Stimulated activated naive CD8-positive, alpha-beta T cell treated with anti-CD3 and anti-CD28 coated beads, Interleukin-15, Interleukin-2, amounts not matched to agents 100 ng/mL and 50 ng/mL, for 24 hours (primary cell): ENCODE data around the gene IKBKG.
A peak's percentile ranks its signal among the peaks of the same experiment; 100 is the strongest.
"Not testable (repeated sequence)": the region's sequence is repeated elsewhere in the genome, so short reads cannot be mapped to it uniquely, and the experiment has no call there.

ENCODE experiments used
- H3K27ac Mint-ChIP-seq: one replicate; pipeline ENCODE4 v1.8.0; 2021; ENCODE audit warnings: mild to moderate bottlenecking, mixed read lengths
- H3K27me3 Mint-ChIP-seq: one replicate; pipeline ENCODE4 v1.8.0; 2021; ENCODE audit warnings: mixed read lengths
- H3K36me3 Mint-ChIP-seq: one replicate; pipeline ENCODE4 v1.8.0; 2021; ENCODE audit warnings: low read depth, mixed read lengths
- H3K4me1 Mint-ChIP-seq: one replicate; pipeline ENCODE4 v1.8.0; 2021; ENCODE audit warnings: low read depth, mixed read lengths
- H3K4me3 Mint-ChIP-seq: one replicate; pipeline ENCODE4 v1.8.0; 2021; ENCODE audit warnings: mild to moderate bottlenecking, mixed read lengths
- H3K9me3 Mint-ChIP-seq: one replicate; pipeline ENCODE4 v1.8.0; 2021; ENCODE audit warnings: mixed read lengths

Gene IKBKG

GRCh38 chrX:154515966-154516655, 31.3 kb upstream of the IKBKG start, which contains the start of gene FAM3A:
Gene FAM3A, minus strand, starts transcription at chrX:154516232. Its CDS starts 460 bp downstream, at chrX:154515772.
- Mint-ChIP-seq H3K27ac (peak within 1 kb of the TSS; percentile 84), H3K4me1 (peaks cover 36% of the 10 kb centered on the region), H3K27me3 (no peaks in the 10 kb centered on the region), H3K36me3 (peaks cover 8% of the 10 kb centered on the region), H3K4me3 (peak within 1 kb of the TSS; percentile 85), H3K9me3 (no peaks in the 10 kb centered on the region)

DNA sequence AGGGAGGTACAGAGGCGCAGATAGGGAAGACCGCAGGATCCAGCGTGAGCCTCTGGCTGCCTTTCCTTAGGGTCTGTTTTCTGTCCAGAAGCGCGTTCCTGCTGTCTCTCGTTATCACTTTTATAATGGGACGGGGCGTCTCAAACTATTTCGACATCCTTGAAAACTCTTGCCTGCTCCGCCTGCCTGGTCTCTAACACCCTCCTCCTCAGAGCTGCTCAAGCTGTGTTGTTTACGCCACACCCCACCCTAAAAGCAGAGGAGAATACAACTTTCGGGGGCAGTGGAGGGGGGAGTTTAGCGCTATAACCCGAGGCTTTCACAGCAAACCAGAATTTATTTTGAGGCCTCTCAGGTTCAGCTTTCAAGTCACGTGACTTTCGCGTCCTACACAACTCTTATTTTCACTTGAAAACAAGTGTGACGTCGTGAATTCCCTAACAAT, 30.7 kb upstream of the IKBKG start:
- H3K36me3 Mint-ChIP-seq: peaks cover 7% of the 10 kb centered on the region
- H3K9me3 Mint-ChIP-seq: no peaks in the 10 kb centered on the region
- peak overlapping the region; percentile 84 for H3K27ac Mint-ChIP-seq
- H3K4me3 Mint-ChIP-seq: peak overlapping the region; percentile 85
- H3K4me1 Mint-ChIP-seq: peaks cover 31% of the 10 kb centered on the region
- H3K27me3 Mint-ChIP-seq: no peaks in the 10 kb centered on the region

DNA sequence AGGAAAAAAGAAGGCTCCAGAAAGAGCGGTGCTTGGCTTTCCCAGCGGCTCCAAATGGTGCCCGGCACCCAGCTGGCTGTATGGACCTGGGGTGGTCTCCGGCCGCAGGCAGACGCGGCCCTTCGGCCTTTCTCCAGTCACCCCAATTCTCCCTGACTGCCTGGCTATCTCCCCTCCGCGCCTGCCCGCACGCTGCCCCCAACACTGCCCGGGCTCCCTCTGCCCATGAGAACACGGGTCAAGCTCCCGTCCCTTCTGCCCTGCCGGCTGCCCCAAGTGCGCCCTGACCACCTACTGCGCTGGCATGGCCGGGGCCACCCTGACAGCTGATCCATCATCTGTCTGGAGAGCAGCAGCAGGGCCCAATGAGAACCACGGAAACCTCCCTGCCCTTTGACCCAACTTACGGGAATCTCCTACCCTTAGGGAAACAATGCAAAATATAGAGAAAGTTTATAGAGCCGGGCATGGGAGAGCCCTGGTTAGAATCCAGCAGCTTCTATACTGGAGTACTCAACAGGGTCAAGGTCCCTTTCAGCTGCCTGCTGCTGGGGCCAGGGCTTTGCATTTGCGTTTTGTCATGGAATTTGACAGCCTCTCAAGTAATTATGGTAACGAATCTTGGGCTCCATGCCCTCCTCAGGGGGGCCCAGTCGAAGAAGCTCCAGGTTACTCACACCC, 30.2 kb upstream of the IKBKG start:
- H3K36me3 Mint-ChIP-seq: peaks cover 7% of the 10 kb centered on the region
- no peaks in the 10 kb centered on the region for H3K9me3 Mint-ChIP-seq
- H3K4me3 Mint-ChIP-seq: no peak overlapping the region
- H3K4me1 Mint-ChIP-seq: peaks cover 26% of the 10 kb centered on the region
- H3K27ac Mint-ChIP-seq: no peak overlapping the region
- H3K27me3 Mint-ChIP-seq: no peaks in the 10 kb centered on the region

DNA sequence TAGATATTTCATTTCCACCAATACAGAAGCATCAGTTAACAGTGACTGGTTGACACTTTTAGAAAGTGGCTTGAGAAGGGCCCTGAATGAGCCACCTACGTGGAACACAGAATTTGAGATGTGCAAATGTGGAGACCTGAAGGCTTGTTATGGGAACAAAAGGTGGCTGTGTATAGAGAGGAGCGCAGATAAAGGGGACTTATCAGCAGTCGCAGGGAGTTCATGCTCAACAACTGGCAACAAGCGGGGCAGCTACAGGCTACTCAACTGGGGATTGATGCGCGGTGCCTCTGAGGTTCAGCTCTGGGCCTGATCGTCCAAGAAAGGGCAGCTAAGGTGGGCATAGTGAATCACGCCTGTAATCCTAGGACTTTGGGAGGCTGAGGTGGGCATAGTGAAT, 28.0 kb upstream of the IKBKG start:
- Mint-ChIP-seq H3K36me3 (no peaks in the 10 kb centered on the region), H3K4me1 (peaks cover 12% of the 10 kb centered on the region), H3K27ac (no peak overlapping the region), H3K9me3 (no peaks in the 10 kb centered on the region), H3K4me3 (no peak overlapping the region), H3K27me3 (no peaks in the 10 kb centered on the region)

DNA sequence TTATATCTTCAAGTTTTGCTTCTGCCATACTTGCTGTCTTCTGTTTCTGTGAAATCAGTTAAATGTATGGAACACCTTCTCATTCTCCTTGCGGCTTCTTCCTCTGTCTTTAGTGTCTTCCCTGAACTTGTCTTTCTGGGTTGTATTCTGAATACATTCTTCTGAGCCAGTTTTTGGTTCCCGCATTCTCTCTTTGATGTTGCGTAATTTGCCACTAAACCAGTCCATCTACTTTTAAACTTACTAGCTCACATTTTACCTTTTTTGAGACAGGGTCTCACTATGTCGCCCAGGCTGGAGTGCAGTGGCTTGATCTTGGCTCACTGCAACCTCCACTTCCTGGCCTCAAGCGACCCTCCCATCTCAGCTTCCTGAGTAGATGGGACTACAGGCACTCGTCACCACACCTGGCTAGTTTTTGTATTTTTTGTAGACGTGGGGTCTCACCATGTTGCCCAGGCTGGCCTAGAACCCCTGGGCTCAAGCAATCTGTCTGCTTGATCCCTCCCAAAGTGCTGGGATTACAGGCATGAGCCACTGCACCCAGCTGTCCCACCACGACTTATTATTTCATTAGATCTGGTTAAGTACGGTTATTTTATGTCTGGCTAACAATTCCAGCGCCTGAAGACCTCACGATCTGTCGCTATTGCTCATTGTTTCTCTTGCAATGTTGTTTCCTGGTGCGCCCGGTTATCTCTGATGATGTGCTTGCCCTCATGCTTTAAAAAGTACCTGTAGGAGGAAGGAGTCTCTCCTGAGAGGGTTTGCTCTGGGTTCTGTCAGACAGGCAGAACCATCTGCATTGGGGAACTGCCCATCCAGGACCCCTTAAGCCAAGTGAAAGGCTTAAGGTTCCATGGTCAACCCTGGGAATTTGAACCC, 21.6 kb upstream of the IKBKG start:
- Mint-ChIP-seq H3K4me1 (peaks cover 12% of the 10 kb centered on the region), H3K36me3 (peaks cover under 1% of the 10 kb centered on the region), H3K27ac (no peak overlapping the region), H3K9me3 (no peaks in the 10 kb centered on the region), H3K27me3 (no peaks in the 10 kb centered on the region), H3K4me3 (no peak overlapping the region)

DNA sequence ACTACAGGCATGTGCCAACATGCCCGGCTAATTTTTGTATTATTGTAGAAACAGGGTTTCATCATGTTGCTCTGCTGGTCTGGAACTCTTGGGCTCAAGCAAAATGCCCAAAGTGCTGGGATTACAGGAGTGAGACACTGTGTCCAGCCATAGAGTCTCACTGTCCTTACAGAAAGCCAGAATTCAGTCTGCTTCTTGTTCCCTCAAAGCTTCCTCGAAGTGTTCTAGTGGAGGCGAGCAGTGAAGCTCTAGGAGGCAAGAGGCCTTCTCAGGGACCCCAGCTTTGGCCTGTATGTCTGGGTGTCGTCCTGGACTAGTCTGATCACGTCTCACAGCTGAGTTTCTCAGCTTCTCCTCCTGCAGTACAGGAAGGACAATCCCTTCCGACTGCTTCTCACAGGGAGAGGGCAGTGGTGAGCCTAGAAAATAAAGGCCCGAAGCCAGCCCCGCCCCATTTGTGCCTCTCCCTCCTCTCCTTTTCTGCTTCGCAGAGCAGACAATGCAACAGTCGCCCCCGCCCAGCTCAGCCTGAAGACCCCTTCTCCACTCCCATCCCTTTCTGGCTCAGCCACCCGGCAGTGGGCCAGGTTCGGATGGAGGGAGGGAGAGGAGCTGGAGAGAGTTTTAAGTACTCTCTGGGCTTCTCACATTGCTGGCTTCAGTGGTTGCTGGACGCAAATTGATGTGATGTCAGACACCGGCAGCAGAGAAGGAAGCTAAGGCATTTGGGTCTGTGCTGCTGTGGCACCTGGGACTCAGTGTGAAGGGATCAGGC, 20.3 kb upstream of the IKBKG start:
- Mint-ChIP-seq H3K9me3 (no peaks in the 10 kb centered on the region), H3K36me3 (peaks cover 4% of the 10 kb centered on the region), H3K4me3 (no peak overlapping the region), H3K27ac (no peak overlapping the region), H3K4me1 (peaks cover 12% of the 10 kb centered on the region), H3K27me3 (no peaks in the 10 kb centered on the region)

DNA sequence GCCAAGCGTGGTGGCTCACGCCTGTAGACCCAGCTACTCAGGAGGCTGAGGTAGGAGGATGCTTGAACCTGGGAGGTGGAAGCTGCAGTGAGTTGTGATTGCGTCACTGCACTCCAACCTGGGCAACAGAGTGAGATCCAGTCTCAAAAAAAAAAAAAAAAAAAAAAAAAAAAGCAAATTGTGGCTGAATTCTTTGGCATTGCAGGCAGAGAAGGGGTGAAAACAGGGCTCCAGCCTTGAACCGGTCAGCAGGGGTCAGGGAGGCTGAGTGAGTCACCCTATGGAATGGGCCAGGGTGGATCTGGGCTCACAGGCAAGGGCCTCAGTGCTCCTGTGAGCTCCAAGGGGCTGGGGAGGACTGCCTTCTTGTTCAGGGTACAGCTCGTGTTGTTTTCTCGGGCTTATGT, 18.2 kb upstream of the IKBKG start:
- Mint-ChIP-seq H3K4me3 (no peak overlapping the region), H3K4me1 (peaks cover 12% of the 10 kb centered on the region), H3K27ac (no peak overlapping the region), H3K9me3 (no peaks in the 10 kb centered on the region), H3K27me3 (no peaks in the 10 kb centered on the region), H3K36me3 (peaks cover 4% of the 10 kb centered on the region)

GRCh38 chrX:154530286-154530685, 17.1 kb upstream of the IKBKG start:
- H3K27ac Mint-ChIP-seq: no peak overlapping the region

DNA sequence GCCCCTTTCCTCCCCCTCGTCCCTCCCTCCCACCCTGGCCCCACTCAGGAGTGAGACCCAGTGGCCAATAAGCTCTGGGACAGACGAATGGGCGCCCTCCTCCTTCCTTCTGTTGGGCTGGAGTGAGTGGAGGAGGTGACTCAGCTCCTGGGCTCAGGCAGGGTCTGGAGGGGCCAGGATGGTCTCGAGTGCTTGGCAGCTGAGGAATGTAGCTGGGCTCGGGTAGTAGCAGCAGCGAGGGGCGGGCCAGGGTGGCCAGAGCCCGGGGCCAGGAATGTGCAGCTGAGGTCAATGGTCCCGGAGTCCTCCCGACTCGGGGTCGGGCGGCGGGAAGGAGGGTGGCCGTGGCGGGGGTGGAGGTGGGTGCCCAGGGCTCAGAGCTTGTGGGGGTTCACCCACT, 15.8 kb upstream of the IKBKG start:
- Mint-ChIP-seq H3K4me3 (no peak overlapping the region), H3K9me3 (no peaks in the 10 kb centered on the region), H3K36me3 (peaks cover 4% of the 10 kb centered on the region), H3K4me1 (peaks cover 3% of the 10 kb centered on the region), H3K27ac (no peak overlapping the region), H3K27me3 (no peaks in the 10 kb centered on the region)

More at GRCh38 chrX:154530286-154530685, 17.1 kb upstream of the IKBKG start:
- no peaks in the 10 kb centered on the region for H3K27me3 Mint-ChIP-seq
- peaks cover 4% of the 10 kb centered on the region for H3K36me3 Mint-ChIP-seq
- H3K9me3 Mint-ChIP-seq: no peaks in the 10 kb centered on the region
- peaks cover 12% of the 10 kb centered on the region for H3K4me1 Mint-ChIP-seq
- H3K4me3 Mint-ChIP-seq: no peak overlapping the region

DNA sequence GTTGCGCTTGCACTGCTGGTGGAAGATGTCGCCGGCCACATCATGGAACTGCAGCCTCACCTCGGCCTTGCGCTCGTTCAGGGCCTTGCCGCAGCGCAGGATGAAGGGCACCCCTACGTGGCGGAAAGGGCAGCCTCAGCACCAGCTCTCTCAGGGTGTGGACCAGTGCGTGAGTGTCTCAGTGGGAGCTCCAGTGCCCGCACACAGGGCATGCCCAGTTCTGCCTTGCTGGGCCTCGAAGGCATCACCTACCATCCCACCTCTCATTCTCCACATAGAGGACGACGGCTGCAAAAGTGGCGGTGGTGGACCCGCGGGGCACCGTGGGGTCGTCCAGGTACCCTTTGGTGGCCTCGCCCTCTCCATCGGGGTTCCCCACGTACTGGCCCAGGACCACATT, 14.7 kb upstream of the IKBKG start:
- Mint-ChIP-seq H3K27ac (no peak overlapping the region), H3K27me3 (no peaks in the 10 kb centered on the region), H3K4me3 (no peak overlapping the region), H3K36me3 (peaks cover 4% of the 10 kb centered on the region), H3K4me1 (peaks cover 2% of the 10 kb centered on the region), H3K9me3 (no peaks in the 10 kb centered on the region)

DNA sequence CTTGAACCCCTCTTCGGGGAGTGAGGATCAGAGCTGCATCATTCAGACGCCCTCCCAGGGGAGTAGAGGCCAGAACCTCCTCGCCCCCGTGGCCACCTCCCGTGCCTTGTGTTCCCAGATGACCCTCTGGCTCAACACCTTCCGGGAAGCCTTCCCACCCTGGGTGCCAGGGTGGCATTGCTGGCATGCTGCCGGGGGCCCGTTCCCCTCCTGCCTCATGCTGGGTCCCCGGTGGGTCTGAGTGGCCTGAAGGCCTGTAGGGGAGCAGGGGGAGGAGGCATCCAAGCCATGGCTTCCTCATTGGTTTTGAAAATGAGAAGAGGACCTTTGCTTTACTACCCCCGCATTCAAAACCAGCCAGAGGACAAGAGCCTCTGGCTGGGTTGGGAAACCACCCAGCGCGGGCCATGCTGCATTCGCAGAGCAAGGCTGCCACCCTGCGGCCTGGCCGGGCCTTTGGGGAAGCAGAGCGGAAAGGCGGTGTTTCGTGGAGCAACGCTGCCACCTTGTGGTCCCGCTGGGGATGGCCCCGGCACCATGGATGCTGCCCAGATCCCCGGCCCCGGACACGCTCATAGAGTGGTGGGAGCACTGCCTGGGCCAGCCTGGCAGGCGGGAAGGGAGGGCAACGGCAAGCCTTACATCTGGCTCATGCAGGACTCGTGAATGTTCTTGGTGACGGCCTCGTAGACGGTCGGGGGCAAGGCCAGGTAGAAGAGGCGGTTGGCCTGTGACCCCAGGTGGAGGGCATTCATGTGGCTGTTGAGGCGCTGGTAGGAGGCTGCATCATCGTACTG, 12.7 kb upstream of the IKBKG start:
- Mint-ChIP-seq H3K27me3 (no peaks in the 10 kb centered on the region), H3K27ac (no peak overlapping the region), H3K36me3 (peaks cover 4% of the 10 kb centered on the region), H3K4me1 (peaks cover 18% of the 10 kb centered on the region), H3K9me3 (no peaks in the 10 kb centered on the region), H3K4me3 (no peak overlapping the region)

GRCh38 chrX:154535892-154536291, 11.5 kb upstream of the IKBKG start:
- Mint-ChIP-seq H3K4me3 (no peak overlapping the region), H3K27ac (no peak overlapping the region)

GRCh38 chrX:154539077-154539476, 8.3 kb upstream of the IKBKG start:
- Mint-ChIP-seq H3K4me3 (no peak overlapping the region), H3K27me3 (no peaks in the 10 kb centered on the region), H3K36me3 (peaks cover 13% of the 10 kb centered on the region), H3K27ac (peak overlapping the region; percentile 70), H3K9me3 (no peaks in the 10 kb centered on the region), H3K4me1 (peaks cover 44% of the 10 kb centered on the region)

More at GRCh38 chrX:154535892-154536291, 11.5 kb upstream of the IKBKG start:
- H3K36me3 Mint-ChIP-seq: peaks cover 8% of the 10 kb centered on the region
- H3K4me1 Mint-ChIP-seq: peaks cover 18% of the 10 kb centered on the region
- H3K27me3 Mint-ChIP-seq: no peaks in the 10 kb centered on the region
- H3K9me3 Mint-ChIP-seq: no peaks in the 10 kb centered on the region

DNA sequence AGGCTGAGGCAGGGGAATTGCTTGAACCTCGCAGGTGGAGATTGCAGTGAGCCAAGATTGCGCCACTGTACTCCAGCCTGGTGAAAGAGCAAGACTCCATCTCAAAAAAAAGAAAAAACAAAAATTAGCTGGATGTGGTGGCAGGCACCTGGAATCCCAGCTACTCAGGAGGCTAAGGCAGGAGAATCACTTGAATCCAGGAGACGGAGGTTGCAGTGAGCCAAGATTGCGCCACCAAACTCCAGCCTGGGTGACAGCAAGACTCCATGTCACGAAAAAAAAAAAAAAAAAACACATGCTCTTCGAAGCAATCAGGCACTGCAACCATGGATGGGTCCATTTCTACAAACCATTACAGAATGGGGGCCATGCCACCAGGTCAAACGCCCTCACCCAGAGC, 7.1 kb upstream of the IKBKG start:
- H3K4me1 Mint-ChIP-seq: peaks cover 54% of the 10 kb centered on the region
- H3K4me3 Mint-ChIP-seq, H3K27me3 Mint-ChIP-seq, H3K9me3 Mint-ChIP-seq: not testable (repeated sequence)
- peaks cover 21% of the 10 kb centered on the region for H3K36me3 Mint-ChIP-seq
- H3K27ac Mint-ChIP-seq: peak overlapping the region; percentile 61
